ENCODE data around the gene RPUSD3.

RPUSD3 gene

GRCh38 chr3:9834520-9835380, 9.1 kb downstream of the RPUSD3 start:
- DNase-seq (ENCODE audit: low read depth) = no peak

- no peak for DNase-seq (ENCODE audit: low read depth)
These were observed 10.7 kb downstream of the RPUSD3 start for GRCh38 chr3:9833078-9833477.

- no peak for DNase-seq (ENCODE audit: low read depth)
These were observed 12.6 kb downstream of the RPUSD3 start for GRCh38 chr3:9831253-9831652.

- DNase-seq (ENCODE audit: low read depth) = no peak
These were observed 14.7 kb downstream of the RPUSD3 start for GRCh38 chr3:9828801-9829755.

GRCh38 chr3:9826815-9827573, 16.8 kb downstream of the RPUSD3 start:
- DNase-seq (ENCODE audit: low read depth) = no peak

GRCh38 chr3:9825451-9826040, 18.3 kb downstream of the RPUSD3 start:
- no peak for DNase-seq (ENCODE audit: low read depth)

GRCh38 chr3:9820946-9821345, 22.9 kb downstream of the RPUSD3 start:
- no peak for DNase-seq (ENCODE audit: low read depth)

- no peak for DNase-seq (ENCODE audit: low read depth)
These were observed 23.3 kb downstream of the RPUSD3 start for GRCh38 chr3:9820543-9820942.

- no peak for DNase-seq (ENCODE audit: low read depth)
These were observed 25.0 kb downstream of the RPUSD3 start for GRCh38 chr3:9818666-9819335.

GRCh38 chr3:9817436-9817835, 26.4 kb downstream of the RPUSD3 start:
- DNase-seq (ENCODE audit: low read depth) = no peak

- no peak for DNase-seq (ENCODE audit: low read depth)
These were observed 27.8 kb downstream of the RPUSD3 start for GRCh38 chr3:9815986-9816385.

GRCh38 chr3:9812870-9813483, 30.8 kb downstream of the RPUSD3 start:
- DNase-seq (ENCODE audit: low read depth) = no peak

- no peak for DNase-seq (ENCODE audit: low read depth)
These were observed 33.0 kb downstream of the RPUSD3 start for GRCh38 chr3:9810846-9811245.

GRCh38 chr3:9810433-9810770, 33.4 kb downstream of the RPUSD3 start:
- no peak for DNase-seq (ENCODE audit: low read depth)

- peak; percentile 68 for DNase-seq (ENCODE audit: low read depth)
These were observed 34.0 kb downstream of the RPUSD3 start, which contains the start of gene TTLL3 for GRCh38 chr3:9809615-9810432. TTLL3 (plus strand) TSS chr3:9810262; CDS start chr3:9810662, 400 bp downstream.

GRCh38 chr3:9809239-9809614, 34.6 kb downstream of the RPUSD3 start:
- no peak for DNase-seq (ENCODE audit: low read depth)

- DNase-seq (ENCODE audit: low read depth) = no peak
These were observed 35.3 kb downstream of the RPUSD3 start for GRCh38 chr3:9808345-9809037.

- no peak for DNase-seq (ENCODE audit: low read depth)
These were observed 35.8 kb downstream of the RPUSD3 start for GRCh38 chr3:9807981-9808344.
